ENCODE measurements around the gene DCBLD1. TPM values are rescaled to one million over a fixed set of nuclear protein-coding genes. Genes with fewer than 3 reads are reported as not detected.

Gene DCBLD1
- total and polyA plus RNA-seq, 2 experiments from 2014 or later = 25.1 to 38.4 TPM

DNA sequence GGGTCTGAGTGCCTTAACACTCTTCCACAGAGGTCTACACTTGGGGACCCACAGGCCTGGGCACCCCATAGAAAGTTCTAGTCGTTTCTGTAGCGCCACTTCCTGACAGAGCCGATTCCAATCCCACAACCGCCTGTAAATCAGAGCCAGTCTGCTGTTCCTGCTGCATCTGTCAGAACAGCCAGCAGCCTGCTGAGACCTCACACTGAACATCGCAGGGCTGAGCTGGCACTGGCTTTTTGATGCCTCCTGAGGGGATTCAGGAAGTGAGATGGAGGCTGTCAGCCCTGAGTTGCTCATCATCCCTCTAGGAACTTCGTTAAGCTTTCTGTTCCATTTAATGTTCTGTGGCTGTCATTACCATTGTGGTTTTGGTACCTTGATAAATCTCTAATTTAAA lies 48.9 kb downstream of the DCBLD1 start:
- H3K4me3 ChIP-seq = peak overlapping the region; percentile 5; the same call in 1 of the 2 replicates
- peaks cover 22% of the 10 kb centered on the region for H3F3A ChIP-seq (ENCODE audit: insufficient read depth)
- no peak for TF ChIP-seq EZH2phosphoT487 (IDR thresholded peaks at IDR 0.05; ENCODE audit: insufficient read depth, low read depth)
- TF ChIP-seq EZH2 (IDR thresholded peaks at IDR 0.05; ENCODE audit: insufficient read depth, poor library complexity, severe bottlenecking) = no peak
- H3K27ac ChIP-seq = peak overlapping the region; percentile 66
- H3K9me2 ChIP-seq (ENCODE audit: insufficient read depth) = no peaks in the 10 kb centered on the region
- H3K36me3 ChIP-seq (ENCODE audit: low read depth) = peaks cover 14% of the 10 kb centered on the region
- H3K9me3 ChIP-seq (ENCODE audit: low read depth) = no peaks in the 10 kb centered on the region
- DNase-seq = peak; percentile 60
- WGBS, 2 experiments (ENCODE audit: low coverage in 1 of 2, low lambda C conversion rate in 2 of 2, missing lambda C conversion rate in 2 of 2) = 30 to 43% methylated on average over 6 of the region's 6 CpGs
- in situ Hi-C loops (cut with MboI) = no loop called here
- H2AFZ ChIP-seq = peak overlapping the region; percentile 69
- peaks cover 9% of the 10 kb centered on the region; the same call in 1 of the 2 replicates for H3K79me2 ChIP-seq (ENCODE audit: insufficient read depth)
- no peaks in the 10 kb centered on the region for H3K27me3 ChIP-seq (replicated peaks; ENCODE audit: insufficient read depth)
- peak overlapping the region; percentile 41 for H3K9ac ChIP-seq
- peak overlapping the region; percentile 64 for H3K4me2 ChIP-seq (ENCODE audit: unreplicated experiment)
- H4K20me1 ChIP-seq (ENCODE audit: insufficient read depth) = no peaks in the 10 kb centered on the region
- H3K4me1 ChIP-seq (ENCODE audit: insufficient read depth) = peaks cover 19% of the 10 kb centered on the region

DNA sequence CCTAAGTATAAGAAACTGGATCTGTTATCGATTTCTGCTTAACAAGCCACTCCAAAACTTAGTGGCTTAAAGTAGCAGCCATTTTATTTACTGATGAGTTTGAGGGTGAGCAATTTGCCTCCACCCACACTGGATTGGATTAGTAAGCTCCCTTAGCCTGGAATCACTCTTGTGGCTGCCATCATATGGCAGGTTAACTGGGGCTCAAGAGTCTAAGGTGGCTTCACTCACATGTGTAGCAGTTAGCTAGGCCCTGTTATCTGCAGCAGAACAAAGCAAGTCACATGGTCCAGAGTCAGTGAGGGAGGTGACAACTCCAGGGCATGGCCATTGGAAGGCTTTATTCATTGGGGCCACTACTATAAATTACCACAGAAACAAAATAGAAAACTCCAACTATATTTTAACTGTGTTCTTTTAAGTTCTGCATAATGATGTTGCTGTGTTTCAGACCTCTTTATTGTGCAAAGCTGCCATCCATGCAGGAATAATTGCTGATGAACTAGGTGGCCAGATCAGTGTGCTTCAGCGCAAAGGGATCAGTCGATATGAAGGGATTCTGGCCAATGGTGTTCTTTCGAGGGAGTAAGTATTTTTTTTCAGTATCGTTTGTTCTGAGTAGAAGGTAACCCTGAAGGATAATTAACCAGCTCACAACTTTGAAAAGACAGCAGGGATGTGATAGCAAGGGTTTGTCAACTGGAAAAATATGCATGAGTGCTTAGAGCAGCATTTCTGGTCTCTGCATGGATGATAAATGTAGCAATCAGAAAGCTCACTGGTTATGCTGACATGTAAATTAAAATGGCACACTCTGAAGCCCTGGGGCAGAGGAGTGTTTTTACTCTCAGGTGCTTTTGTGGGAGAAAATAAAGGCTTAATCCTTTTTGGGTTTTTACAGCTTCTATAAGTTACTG lies 49.6 kb downstream of the DCBLD1 start:
- Histone ChIP-seq H3K4me2 (ENCODE audit: unreplicated experiment) (peak overlapping the region; percentile 64), H4K20me1 (ENCODE audit: insufficient read depth) (no peaks in the 10 kb centered on the region), H3K36me3 (ENCODE audit: low read depth) (peaks cover 14% of the 10 kb centered on the region), H3K27me3 (replicated peaks; ENCODE audit: insufficient read depth) (no peaks in the 10 kb centered on the region), H3K4me1 (ENCODE audit: insufficient read depth) (peaks cover 21% of the 10 kb centered on the region), H3K4me3 (no peak overlapping the region), H3K9ac (peak overlapping the region; percentile 41), H3K27ac (peak overlapping the region; percentile 66), H3K79me2 (ENCODE audit: insufficient read depth) (peaks cover 4% of the 10 kb centered on the region; the same call in 1 of the 2 replicates), H3K9me2 (ENCODE audit: insufficient read depth) (no peaks in the 10 kb centered on the region), H3F3A (ENCODE audit: insufficient read depth) (peaks cover 22% of the 10 kb centered on the region), H3K9me3 (ENCODE audit: low read depth) (no peaks in the 10 kb centered on the region), H2AFZ (peak overlapping the region; percentile 69)
- peak; percentile 69 for DNase-seq
- in situ Hi-C loops (cut with MboI) = no loop called here
- TF ChIP-seq EZH2phosphoT487 (IDR thresholded peaks at IDR 0.05; ENCODE audit: insufficient read depth, low read depth) = no peak
- no peak for TF ChIP-seq EZH2 (IDR thresholded peaks at IDR 0.05; ENCODE audit: insufficient read depth, poor library complexity, severe bottlenecking)
- WGBS, 2 experiments (ENCODE audit: low coverage in 1 of 2, low lambda C conversion rate in 2 of 2, missing lambda C conversion rate in 2 of 2) = 95 to 96% methylated on average over 5 of the region's 5 CpGs

DNA sequence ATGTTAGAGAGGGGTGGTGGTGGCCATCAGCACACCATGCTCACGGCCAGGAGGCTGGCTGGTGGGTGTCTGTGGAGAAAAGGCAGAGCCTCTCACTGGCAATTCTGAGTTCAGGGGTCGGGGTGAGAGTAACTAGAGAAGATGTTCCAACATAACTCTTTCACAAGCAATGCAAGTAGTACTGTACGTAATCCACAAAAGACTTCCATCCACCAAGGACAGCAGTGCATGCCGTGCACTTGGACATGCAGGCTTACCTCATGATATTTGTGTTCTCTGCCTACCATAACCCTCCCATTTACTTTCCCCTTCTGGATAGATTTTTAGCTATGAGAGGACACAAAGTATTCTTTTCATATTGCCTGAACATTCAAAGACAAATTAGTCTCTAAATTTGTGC lies 51.3 kb downstream of the DCBLD1 start:
- Histone ChIP-seq H3K4me2 (ENCODE audit: unreplicated experiment) (no peak overlapping the region), H3K9me3 (ENCODE audit: low read depth) (no peaks in the 10 kb centered on the region), H3K27me3 (replicated peaks; ENCODE audit: insufficient read depth) (no peaks in the 10 kb centered on the region), H2AFZ (no peak overlapping the region), H3K4me3 (no peak overlapping the region), H3K9ac (no peak overlapping the region), H3K27ac (no peak overlapping the region), H3K79me2 (ENCODE audit: insufficient read depth) (no peaks in the 10 kb centered on the region), H3F3A (ENCODE audit: insufficient read depth) (peaks cover 22% of the 10 kb centered on the region), H3K9me2 (ENCODE audit: insufficient read depth) (no peaks in the 10 kb centered on the region), H3K36me3 (ENCODE audit: low read depth) (peaks cover 24% of the 10 kb centered on the region), H3K4me1 (ENCODE audit: insufficient read depth) (peaks cover 21% of the 10 kb centered on the region), H4K20me1 (ENCODE audit: insufficient read depth) (no peaks in the 10 kb centered on the region)
- DNase-seq = no peak
- no peak for TF ChIP-seq EZH2phosphoT487 (IDR thresholded peaks at IDR 0.05; ENCODE audit: insufficient read depth, low read depth)
- no peak for TF ChIP-seq EZH2 (IDR thresholded peaks at IDR 0.05; ENCODE audit: insufficient read depth, poor library complexity, severe bottlenecking)
- in situ Hi-C loops (cut with MboI) = no loop called here
- 91 to 97% methylated on average over 4 of the region's 4 CpGs for WGBS, 2 experiments (ENCODE audit: low coverage in 1 of 2, low lambda C conversion rate in 2 of 2, missing lambda C conversion rate in 2 of 2)

DNA sequence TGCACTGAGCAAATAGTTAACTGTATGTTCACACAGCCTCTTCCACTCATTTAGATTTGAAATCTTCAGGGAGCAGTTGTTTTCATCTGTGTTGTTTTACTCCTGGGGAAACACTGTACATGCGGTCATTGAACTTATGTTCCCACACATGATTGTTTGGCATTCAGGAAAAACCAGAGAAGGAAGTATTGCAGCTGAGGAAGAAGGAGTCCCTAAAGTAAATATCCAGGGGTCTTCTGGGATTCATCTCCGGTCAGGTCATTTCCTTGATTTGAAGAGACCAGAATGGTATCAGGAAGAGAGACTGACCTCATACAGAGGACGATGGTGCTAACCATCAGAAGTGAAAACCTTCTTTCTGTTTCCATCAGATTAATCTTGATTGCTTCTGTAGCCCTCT lies 52.5 kb downstream of the DCBLD1 start:
- Histone ChIP-seq H2AFZ (no peak overlapping the region), H3K27ac (no peak overlapping the region)

More for the DNA sequence above, 52.5 kb downstream of the DCBLD1 start:
- no peaks in the 10 kb centered on the region for H3K9me3 ChIP-seq (ENCODE audit: low read depth)
- no peak overlapping the region for H3K4me3 ChIP-seq
- in situ Hi-C loops (cut with MboI) = no loop called here
- no peaks in the 10 kb centered on the region for H3K9me2 ChIP-seq (ENCODE audit: insufficient read depth)
- TF ChIP-seq EZH2 (IDR thresholded peaks at IDR 0.05; ENCODE audit: insufficient read depth, poor library complexity, severe bottlenecking) = no peak
- no peak for TF ChIP-seq EZH2phosphoT487 (IDR thresholded peaks at IDR 0.05; ENCODE audit: insufficient read depth, low read depth)
- DNase-seq = no peak
- no peak overlapping the region for H3K9ac ChIP-seq
- H3K79me2 ChIP-seq (ENCODE audit: insufficient read depth) = no peaks in the 10 kb centered on the region
- H3K36me3 ChIP-seq (ENCODE audit: low read depth) = peaks cover 33% of the 10 kb centered on the region
- H3F3A ChIP-seq (ENCODE audit: insufficient read depth) = peaks cover 22% of the 10 kb centered on the region
- WGBS, 2 experiments (ENCODE audit: low coverage in 1 of 2, low lambda C conversion rate in 2 of 2, missing lambda C conversion rate in 2 of 2) = 81 to 83% methylated on average over 3 of the region's 3 CpGs
- no peak overlapping the region for H3K4me2 ChIP-seq (ENCODE audit: unreplicated experiment)
- H3K4me1 ChIP-seq (ENCODE audit: insufficient read depth) = peaks cover 21% of the 10 kb centered on the region
- no peaks in the 10 kb centered on the region for H3K27me3 ChIP-seq (replicated peaks; ENCODE audit: insufficient read depth)
- no peaks in the 10 kb centered on the region for H4K20me1 ChIP-seq (ENCODE audit: insufficient read depth)

All from GM23248 (cell line).